ENCODE data around the gene PCDHA11.
"Not testable (repeated sequence)": the region's sequence is repeated elsewhere in the genome, so short reads cannot be mapped to it uniquely, and the experiment has no call there.

PCDHA11 gene

GRCh38 chr5:140868721-140869554 lies at the start of gene PCDHA11:
Gene PCDHA11, plus strand, starts transcription at chr5:140868957. Its CDS starts 147 bp downstream, at chr5:140869104.
- H3K4me3 ChIP-seq (ENCODE audit: low read length in 2 of 2): no peak within 1 kb of the TSS
- peaks cover 2 to 6% of the 10 kb centered on the region in 2 donors for H3K9me3 ChIP-seq (ENCODE audit: control insufficient read depth in 2 of 2, low read length in 2 of 2)
- H3K4me1 ChIP-seq (ENCODE audit: control insufficient read depth in 2 of 2, insufficient read depth in 2 of 2, low read length in 2 of 2): no peaks in the 10 kb centered on the region
- H3K27ac ChIP-seq (ENCODE audit: low read depth in 2 of 2, low read length in 2 of 2): no peak within 1 kb of the TSS
- H3K36me3 ChIP-seq (ENCODE audit: control insufficient read depth in 2 of 2, insufficient read depth in 2 of 2, low read length in 2 of 2): no peaks in the 10 kb centered on the region
- no peaks in the 10 kb centered on the region for H3K27me3 ChIP-seq (ENCODE audit: control insufficient read depth in 2 of 2, insufficient read depth in 2 of 2, low read length in 2 of 2)
- H3K9ac ChIP-seq (ENCODE audit: low read depth in 1 of 2, low read length in 2 of 2): no peak within 1 kb of the TSS

- no peak within 1 kb of the TSS for H3K27ac ChIP-seq (ENCODE audit: low read depth in 2 of 2, low read length in 2 of 2)
- H3K9ac ChIP-seq (ENCODE audit: low read depth in 1 of 2, low read length in 2 of 2): no peak within 1 kb of the TSS
- H3K4me3 ChIP-seq (ENCODE audit: low read length in 2 of 2): no peak within 1 kb of the TSS
- H3K4me1 ChIP-seq (ENCODE audit: control insufficient read depth in 2 of 2, insufficient read depth in 2 of 2, low read length in 2 of 2): no peaks in the 10 kb centered on the region
- no peaks in the 10 kb centered on the region for H3K36me3 ChIP-seq (ENCODE audit: control insufficient read depth in 2 of 2, insufficient read depth in 2 of 2, low read length in 2 of 2)
- H3K9me3 ChIP-seq (ENCODE audit: control insufficient read depth in 2 of 2, low read length in 2 of 2): peaks cover 0 to 3% of the 10 kb centered on the region in 2 donors
- H3K27me3 ChIP-seq (ENCODE audit: control insufficient read depth in 2 of 2, insufficient read depth in 2 of 2, low read length in 2 of 2): no peaks in the 10 kb centered on the region
Measured at GRCh38 chr5:140821375-140822280, 47.1 kb upstream of the PCDHA11 start, which contains the start of gene PCDHA5. Gene PCDHA5, plus strand, starts transcription at chr5:140821613.

- Histone ChIP-seq H3K9me3 (ENCODE audit: control insufficient read depth in 2 of 2, low read length in 2 of 2) (peaks cover 0 to 3% of the 10 kb centered on the region in 2 donors), H3K4me3 (ENCODE audit: low read length in 2 of 2) (no peak overlapping the region), H3K9ac (ENCODE audit: low read depth in 1 of 2, low read length in 2 of 2) (no peak overlapping the region), H3K4me1 (ENCODE audit: control insufficient read depth in 2 of 2, insufficient read depth in 2 of 2, low read length in 2 of 2) (no peaks in the 10 kb centered on the region), H3K27ac (ENCODE audit: low read depth in 2 of 2, low read length in 2 of 2) (no peak overlapping the region), H3K36me3 (ENCODE audit: control insufficient read depth in 2 of 2, insufficient read depth in 2 of 2, low read length in 2 of 2) (no peaks in the 10 kb centered on the region), H3K27me3 (ENCODE audit: control insufficient read depth in 2 of 2, insufficient read depth in 2 of 2, low read length in 2 of 2) (no peaks in the 10 kb centered on the region)
Measured at GRCh38 chr5:140822281-140822629, 46.5 kb upstream of the PCDHA11 start.

- H3K36me3 ChIP-seq (ENCODE audit: control insufficient read depth in 2 of 2, insufficient read depth in 2 of 2, low read length in 2 of 2); H3K9ac ChIP-seq (ENCODE audit: low read depth in 1 of 2, low read length in 2 of 2); H3K4me1 ChIP-seq (ENCODE audit: control insufficient read depth in 2 of 2, insufficient read depth in 2 of 2, low read length in 2 of 2); H3K4me3 ChIP-seq (ENCODE audit: low read length in 2 of 2); H3K27ac ChIP-seq (ENCODE audit: low read depth in 2 of 2, low read length in 2 of 2); H3K27me3 ChIP-seq (ENCODE audit: control insufficient read depth in 2 of 2, insufficient read depth in 2 of 2, low read length in 2 of 2); H3K9me3 ChIP-seq (ENCODE audit: control insufficient read depth in 2 of 2, low read length in 2 of 2): not testable (repeated sequence)
Measured at GRCh38 chr5:140822969-140823368, 45.8 kb upstream of the PCDHA11 start.

GRCh38 chr5:140823475-140823874 lies 45.3 kb upstream of the PCDHA11 start:
- Histone ChIP-seq H3K4me3 (ENCODE audit: low read length in 2 of 2) (no peak overlapping the region), H3K4me1 (ENCODE audit: control insufficient read depth in 2 of 2, insufficient read depth in 2 of 2, low read length in 2 of 2) (no peaks in the 10 kb centered on the region), H3K27ac (ENCODE audit: low read depth in 2 of 2, low read length in 2 of 2) (no peak overlapping the region), H3K9ac (ENCODE audit: low read depth in 1 of 2, low read length in 2 of 2) (no peak overlapping the region), H3K27me3 (ENCODE audit: control insufficient read depth in 2 of 2, insufficient read depth in 2 of 2, low read length in 2 of 2) (no peaks in the 10 kb centered on the region), H3K36me3 (ENCODE audit: control insufficient read depth in 2 of 2, insufficient read depth in 2 of 2, low read length in 2 of 2) (no peaks in the 10 kb centered on the region), H3K9me3 (ENCODE audit: control insufficient read depth in 2 of 2, low read length in 2 of 2) (peaks cover 5% of the 10 kb centered on the region in 2 donors)

- H3K9ac ChIP-seq (ENCODE audit: low read depth in 1 of 2, low read length in 2 of 2): no peak within 1 kb of the TSS
- H3K4me3 ChIP-seq (ENCODE audit: low read length in 2 of 2): no peak within 1 kb of the TSS
- H3K36me3 ChIP-seq (ENCODE audit: control insufficient read depth in 2 of 2, insufficient read depth in 2 of 2, low read length in 2 of 2): no peaks in the 10 kb centered on the region
- peaks cover 5 to 9% of the 10 kb centered on the region in 2 donors for H3K9me3 ChIP-seq (ENCODE audit: control insufficient read depth in 2 of 2, low read length in 2 of 2)
- H3K4me1 ChIP-seq (ENCODE audit: control insufficient read depth in 2 of 2, insufficient read depth in 2 of 2, low read length in 2 of 2): no peaks in the 10 kb centered on the region
- no peak within 1 kb of the TSS for H3K27ac ChIP-seq (ENCODE audit: low read depth in 2 of 2, low read length in 2 of 2)
- no peaks in the 10 kb centered on the region for H3K27me3 ChIP-seq (ENCODE audit: control insufficient read depth in 2 of 2, insufficient read depth in 2 of 2, low read length in 2 of 2)
Measured at GRCh38 chr5:140827704-140828361, 40.9 kb upstream of the PCDHA11 start, which contains the start of gene PCDHA6. Gene PCDHA6, plus strand, starts transcription at chr5:140827960. Its CDS starts 132 bp downstream, at chr5:140828092.

- no peaks in the 10 kb centered on the region for H3K36me3 ChIP-seq (ENCODE audit: control insufficient read depth in 2 of 2, insufficient read depth in 2 of 2, low read length in 2 of 2)
- no peak overlapping the region for H3K27ac ChIP-seq (ENCODE audit: low read depth in 2 of 2, low read length in 2 of 2)
- no peaks in the 10 kb centered on the region for H3K27me3 ChIP-seq (ENCODE audit: control insufficient read depth in 2 of 2, insufficient read depth in 2 of 2, low read length in 2 of 2)
- peaks cover 5 to 13% of the 10 kb centered on the region in 2 donors for H3K9me3 ChIP-seq (ENCODE audit: control insufficient read depth in 2 of 2, low read length in 2 of 2)
- no peak overlapping the region for H3K4me3 ChIP-seq (ENCODE audit: low read length in 2 of 2)
- no peak overlapping the region for H3K9ac ChIP-seq (ENCODE audit: low read depth in 1 of 2, low read length in 2 of 2)
- H3K4me1 ChIP-seq (ENCODE audit: control insufficient read depth in 2 of 2, insufficient read depth in 2 of 2, low read length in 2 of 2): no peaks in the 10 kb centered on the region
Measured at GRCh38 chr5:140828362-140828737, 40.4 kb upstream of the PCDHA11 start.

- not testable (repeated sequence) for H3K4me3 ChIP-seq (ENCODE audit: low read length in 2 of 2); H3K27ac ChIP-seq (ENCODE audit: low read depth in 2 of 2, low read length in 2 of 2); H3K4me1 ChIP-seq (ENCODE audit: control insufficient read depth in 2 of 2, insufficient read depth in 2 of 2, low read length in 2 of 2); H3K36me3 ChIP-seq (ENCODE audit: control insufficient read depth in 2 of 2, insufficient read depth in 2 of 2, low read length in 2 of 2); H3K9ac ChIP-seq (ENCODE audit: low read depth in 1 of 2, low read length in 2 of 2); H3K27me3 ChIP-seq (ENCODE audit: control insufficient read depth in 2 of 2, insufficient read depth in 2 of 2, low read length in 2 of 2)
- peaks cover 5 to 13% of the 10 kb centered on the region in 2 donors for H3K9me3 ChIP-seq (ENCODE audit: control insufficient read depth in 2 of 2, low read length in 2 of 2)
Measured at GRCh38 chr5:140829511-140830501, 39.0 kb upstream of the PCDHA11 start.

GRCh38 chr5:140833993-140834392 lies 34.8 kb upstream of the PCDHA11 start, which contains the start of gene PCDHA7:
Gene PCDHA7, plus strand, starts transcription at chr5:140834269. Its CDS starts 115 bp downstream, at chr5:140834384.
- H3K27ac ChIP-seq (ENCODE audit: low read depth in 2 of 2, low read length in 2 of 2): no peak within 1 kb of the TSS
- H3K4me3 ChIP-seq (ENCODE audit: low read length in 2 of 2): no peak within 1 kb of the TSS
- H3K4me1 ChIP-seq (ENCODE audit: control insufficient read depth in 2 of 2, insufficient read depth in 2 of 2, low read length in 2 of 2): no peaks in the 10 kb centered on the region
- no peak within 1 kb of the TSS for H3K9ac ChIP-seq (ENCODE audit: low read depth in 1 of 2, low read length in 2 of 2)
- no peaks in the 10 kb centered on the region for H3K27me3 ChIP-seq (ENCODE audit: control insufficient read depth in 2 of 2, insufficient read depth in 2 of 2, low read length in 2 of 2)
- peaks cover 8 to 12% of the 10 kb centered on the region in 2 donors for H3K9me3 ChIP-seq (ENCODE audit: control insufficient read depth in 2 of 2, low read length in 2 of 2)
- H3K36me3 ChIP-seq (ENCODE audit: control insufficient read depth in 2 of 2, insufficient read depth in 2 of 2, low read length in 2 of 2): no peaks in the 10 kb centered on the region

Data from mucosa of rectum (tissue), 2 donors.